COR-L47 (cell line): ENCODE measurements around the gene TBC1D3L.
"Not testable (repeated sequence)": the region's sequence is repeated elsewhere in the genome, so short reads cannot be mapped to it uniquely, and the experiment has no call there.

ENCODE experiments used
- DNase-seq: peaks from one replicate; lab custom pipeline; 2025; lab: John Stamatoyannopoulos, UW

TBC1D3L gene

GRCh38 chr17:37988960-37989359 lies at the start of gene TBC1D3L:
TBC1D3L (minus strand) TSS chr17:37989060; CDS start chr17:37987520, 1,540 bp downstream.
- DNase-seq, result not testable (repeated sequence)

GRCh38 chr17:38003676-38004075 lies 14.8 kb upstream of the TBC1D3L start, which contains the start of gene TBC1D3D:
TBC1D3D (plus strand) TSS chr17:38003976; CDS start chr17:38005561, 1,585 bp downstream.
- not testable (repeated sequence) for DNase-seq
